HG03095 (cell line): Measurements from ENCODE around the gene DLGAP1.

Experiments used
- ATAC-seq: cut with Tn5 transposase; IDR thresholded peaks from one replicate; pipeline ENCODE4 v1.9.1; 2021; ENCODE audit warnings: moderate library complexity; ENCODE audit not compliant: unreplicated experiment

Gene DLGAP1

DNA sequence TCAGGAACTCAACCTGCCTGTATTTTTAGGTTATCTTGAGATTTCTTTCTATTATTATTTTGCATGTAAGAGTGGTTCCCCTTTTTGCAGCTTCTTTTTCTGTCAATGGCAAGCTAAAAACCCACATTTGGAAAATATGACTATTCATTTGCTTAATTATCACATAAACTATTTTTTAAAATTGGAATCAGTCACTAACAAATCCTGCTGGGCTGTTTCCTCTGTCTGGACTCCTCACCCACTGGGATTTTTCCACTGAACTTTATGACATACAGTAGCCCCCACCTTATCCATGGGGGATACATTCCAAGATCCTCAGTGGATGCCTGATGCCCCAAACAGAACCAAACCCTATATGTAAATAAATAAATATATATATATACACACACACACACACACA is 447.3 kb downstream of the DLGAP1 start:
- no peak for ATAC-seq

DNA sequence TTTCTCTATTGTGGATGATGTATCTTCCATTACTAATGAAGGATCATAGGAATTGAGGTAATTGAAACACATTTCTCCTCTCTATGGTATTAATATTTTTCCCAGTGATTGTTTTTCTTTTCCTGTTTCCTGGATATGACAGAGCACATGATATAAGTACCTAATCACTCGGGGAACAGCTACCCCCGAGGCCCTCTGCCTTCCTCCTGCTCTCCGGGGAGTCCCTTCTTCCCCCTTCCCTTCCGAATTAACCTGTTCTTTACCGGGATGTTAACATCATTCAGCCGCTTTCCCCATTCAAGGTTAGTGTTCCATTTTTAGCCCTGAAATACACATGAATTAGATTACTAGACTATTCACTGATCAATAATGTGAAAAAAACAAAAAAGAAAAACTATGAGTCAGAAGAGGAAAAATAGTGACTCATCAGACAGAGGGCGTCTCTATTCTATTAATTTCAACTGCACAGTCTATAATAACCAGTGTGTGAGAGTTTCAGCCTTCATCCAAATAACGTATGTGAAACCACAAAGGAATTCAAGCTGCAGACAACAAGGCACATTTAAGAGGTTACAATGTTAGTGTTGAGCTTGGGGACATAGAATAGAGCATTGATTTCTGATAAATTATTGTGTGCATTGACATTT is 450.8 kb downstream of the DLGAP1 start:
- no peak for ATAC-seq

DNA sequence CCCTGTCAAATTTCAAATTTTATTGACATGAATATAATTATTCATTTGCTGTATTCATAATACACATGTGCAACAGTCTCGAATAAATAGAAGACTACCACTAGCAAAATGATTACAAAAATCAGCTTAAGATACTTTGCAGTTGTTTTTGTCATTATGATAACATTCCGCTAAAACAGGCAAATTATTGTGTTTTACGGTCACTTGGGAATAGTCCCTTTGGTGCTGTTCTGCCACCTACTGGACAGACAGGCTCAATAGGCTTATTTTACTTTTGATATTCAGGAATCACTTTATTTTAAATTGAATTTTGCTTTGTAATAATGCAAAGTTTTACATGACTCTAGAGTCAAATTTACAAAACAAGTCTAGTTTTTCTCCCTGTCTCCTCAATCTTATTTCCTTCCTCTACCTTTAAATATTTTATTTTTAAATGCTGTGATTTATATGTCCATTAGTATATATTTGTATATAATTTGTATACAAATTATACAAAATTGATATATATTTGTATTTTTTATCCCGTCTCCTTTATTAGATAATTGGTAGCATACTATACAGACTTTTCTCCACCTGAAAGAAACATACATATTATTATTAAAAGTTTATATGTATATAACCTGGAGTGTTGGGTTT is 456.3 kb downstream of the DLGAP1 start:
- ATAC-seq, result no peak

DNA sequence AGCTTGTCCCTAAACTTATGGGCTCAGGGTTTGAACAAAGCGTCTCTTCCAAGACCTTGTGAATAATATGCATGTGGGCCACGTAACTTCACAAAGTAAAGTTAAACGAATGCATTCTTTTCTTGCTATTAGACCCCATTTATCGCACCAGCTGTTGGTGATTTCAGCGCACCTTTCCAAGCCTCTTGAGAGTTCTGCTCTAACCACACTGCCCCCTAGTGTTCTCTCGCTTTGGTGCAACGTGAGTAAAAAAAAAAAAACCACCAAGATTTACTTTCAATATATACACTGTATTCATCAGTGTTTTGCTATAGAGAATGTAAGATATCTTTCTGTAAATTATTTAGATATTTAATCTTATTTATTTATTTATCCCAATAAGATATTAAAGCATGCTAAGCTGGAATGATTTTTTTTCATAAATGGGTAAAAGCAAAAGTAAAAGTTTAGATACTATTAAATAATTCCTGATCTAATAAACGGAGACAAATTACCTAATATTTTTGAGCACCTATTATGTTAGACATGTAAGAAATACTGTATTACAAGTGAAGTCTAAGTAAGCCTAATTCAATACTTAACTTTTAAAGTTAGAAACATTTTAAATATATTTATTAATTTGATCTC is 459.5 kb downstream of the DLGAP1 start:
- ATAC-seq, result peak; percentile 68

DNA sequence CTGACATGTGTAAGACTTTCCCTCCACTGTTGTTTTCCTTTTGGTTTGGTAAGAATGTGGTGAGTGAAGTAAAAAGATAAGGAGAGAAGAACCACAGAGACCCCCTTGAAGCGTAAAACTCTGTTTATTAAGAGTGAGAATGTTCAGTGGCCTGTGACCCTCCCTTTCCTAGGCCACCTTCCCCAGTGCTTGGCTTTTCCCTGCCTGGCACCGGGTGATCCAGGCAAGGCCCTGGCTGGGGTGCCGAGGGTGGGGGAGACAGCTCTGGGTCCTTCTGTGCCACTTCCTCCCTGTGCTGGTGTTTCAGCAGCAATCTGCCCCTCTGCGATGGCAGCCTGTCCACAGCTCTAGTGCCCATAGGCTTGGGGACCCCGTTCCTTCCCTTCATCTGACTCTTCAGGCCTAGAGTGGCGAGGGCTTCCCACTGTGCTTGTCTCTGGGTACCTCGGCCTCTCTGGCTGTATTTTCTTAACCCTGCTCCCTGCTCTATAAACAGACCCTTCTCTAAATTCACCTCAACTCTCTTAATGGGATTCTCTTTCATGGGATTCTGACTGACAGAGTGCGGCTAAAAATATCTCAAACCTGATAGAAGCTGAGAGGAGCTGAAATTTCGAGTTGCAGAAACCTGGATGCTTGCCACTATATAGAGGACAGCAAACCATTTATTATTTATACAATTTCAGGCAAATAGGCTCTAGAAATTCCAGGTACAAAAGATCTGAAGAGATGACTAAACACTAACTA is 461.0 kb downstream of the DLGAP1 start:
- no peak for ATAC-seq

DNA sequence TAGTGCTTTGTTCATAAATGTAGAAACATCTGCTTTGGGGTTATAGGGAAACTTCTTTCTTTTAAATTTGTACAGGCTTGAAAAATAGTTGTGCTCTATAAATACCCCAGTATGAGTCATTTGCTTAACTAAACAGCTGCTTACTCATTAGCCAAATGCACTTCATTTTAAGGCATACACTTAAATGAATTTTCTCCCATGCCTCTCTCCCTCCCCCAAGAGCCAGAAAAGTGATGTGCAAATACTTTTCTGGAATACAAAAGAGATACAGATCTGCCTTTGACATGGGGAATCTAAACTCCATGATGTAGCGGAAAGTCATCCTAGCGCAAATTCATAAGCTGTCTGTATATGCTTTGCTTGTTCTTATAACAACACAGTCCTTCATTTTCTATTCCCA is 469.4 kb downstream of the DLGAP1 start:
- no peak for ATAC-seq

DNA sequence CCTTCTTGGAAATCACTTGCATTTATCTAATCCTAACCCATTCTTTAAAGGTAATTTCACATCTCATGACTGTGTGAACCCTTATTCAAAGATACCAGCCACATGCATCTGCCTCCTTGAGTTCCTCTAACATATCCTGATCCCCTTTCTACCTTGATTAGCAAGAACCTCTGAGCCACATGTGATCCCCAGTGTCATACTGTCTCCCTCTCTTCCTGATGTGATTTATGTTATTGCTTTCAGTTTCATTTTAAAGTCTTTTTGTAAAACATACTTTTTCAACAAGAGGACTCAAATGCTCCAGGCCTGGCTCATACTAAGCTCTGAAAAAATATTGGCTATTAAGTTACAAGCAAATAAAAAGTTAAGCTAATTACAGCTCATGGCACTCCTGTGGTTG is 470.1 kb downstream of the DLGAP1 start:
- ATAC-seq, result no peak

DNA sequence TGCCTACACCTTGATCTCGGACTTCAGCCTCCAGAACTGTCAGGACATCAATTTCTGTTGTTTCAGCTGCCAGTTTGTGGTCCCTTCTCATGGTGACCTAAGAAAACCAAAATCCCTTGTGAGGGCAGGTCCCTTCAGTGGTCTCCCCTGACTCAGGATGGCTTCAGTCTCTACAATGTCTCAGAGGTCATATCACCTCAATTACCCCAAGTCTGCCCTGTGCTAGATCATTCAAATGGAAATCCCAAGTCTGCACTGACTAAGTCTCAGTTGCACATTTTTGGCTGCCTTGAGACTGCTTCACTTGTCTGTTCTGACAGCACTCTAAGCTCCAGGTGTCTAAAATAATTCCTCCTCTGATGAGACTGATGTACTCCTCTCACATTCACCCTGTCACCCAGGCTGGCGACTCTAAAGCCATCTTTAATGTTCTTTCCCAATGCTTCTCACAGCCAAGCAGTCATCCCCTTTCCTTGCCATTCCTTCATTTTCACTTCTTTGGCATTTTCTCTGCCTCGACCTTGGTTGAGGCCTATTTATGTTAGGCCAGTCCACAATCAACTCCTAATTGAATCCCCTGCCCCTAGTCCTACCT is 470.8 kb downstream of the DLGAP1 start:
- no peak for ATAC-seq

DNA sequence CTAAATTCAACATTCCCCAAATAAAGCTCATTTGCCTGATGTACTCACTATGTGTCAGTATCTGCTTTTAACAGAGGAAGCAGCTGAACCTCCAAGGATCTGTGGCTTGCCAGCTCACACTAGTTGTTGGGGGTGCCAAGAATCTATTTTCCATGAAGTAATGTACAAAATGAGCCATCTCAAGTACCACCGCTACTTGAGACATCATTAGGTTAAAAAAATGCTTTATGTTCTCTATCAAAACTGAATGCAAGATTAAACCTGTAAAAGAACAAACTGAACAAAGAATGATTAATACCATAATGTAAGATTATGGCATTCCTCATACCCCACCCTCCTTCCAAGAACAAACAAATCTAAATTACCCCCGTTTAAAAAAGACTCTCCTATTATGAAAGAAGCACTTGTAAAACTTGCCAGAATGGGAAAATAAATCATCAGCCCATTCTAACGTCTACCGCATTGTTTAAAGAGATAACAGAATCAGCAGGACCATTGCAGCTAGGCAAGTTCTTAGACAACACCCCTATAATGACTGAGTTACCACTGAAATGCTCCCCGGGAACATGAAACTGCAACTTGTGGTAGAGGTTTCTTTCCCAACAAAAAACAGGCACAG is 471.6 kb downstream of the DLGAP1 start:
- ATAC-seq, result no peak

DNA sequence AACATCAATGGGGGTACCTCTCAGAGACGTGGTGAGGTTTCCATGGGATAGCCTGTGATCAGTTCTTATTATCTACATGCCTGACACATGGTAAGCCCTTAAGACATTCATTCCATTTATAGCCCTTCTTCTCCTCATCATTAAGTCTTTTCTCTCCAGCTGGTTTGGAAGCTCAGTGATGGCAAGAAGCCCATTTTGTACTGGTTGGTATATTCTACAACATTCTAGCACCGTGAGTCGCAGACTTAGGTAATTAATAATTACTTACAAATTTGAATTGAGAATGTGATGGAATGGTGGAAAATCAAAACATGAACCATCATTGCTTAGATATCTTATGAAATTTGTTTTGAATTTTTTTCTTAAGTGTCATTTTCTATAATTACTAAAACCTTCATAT is 472.6 kb downstream of the DLGAP1 start:
- no peak for ATAC-seq

DNA sequence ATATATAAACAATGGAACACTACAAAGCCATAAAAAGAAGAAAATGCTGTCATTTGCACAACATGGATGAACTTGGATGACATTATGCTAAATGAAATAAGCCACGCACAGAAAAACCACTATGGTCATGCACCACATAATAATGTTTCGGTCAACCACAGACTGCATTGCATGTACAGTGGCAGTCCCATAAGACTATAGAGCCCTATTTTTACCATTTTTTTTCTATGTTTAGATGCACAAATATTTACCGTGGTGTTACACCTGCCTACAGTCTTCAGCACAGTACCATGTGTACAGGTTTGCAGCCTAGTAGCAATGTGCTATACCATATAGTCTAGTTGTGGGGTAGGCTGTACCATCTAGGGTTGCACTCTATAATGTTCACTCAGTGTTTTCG is 476.1 kb downstream of the DLGAP1 start:
- no peak for ATAC-seq

DNA sequence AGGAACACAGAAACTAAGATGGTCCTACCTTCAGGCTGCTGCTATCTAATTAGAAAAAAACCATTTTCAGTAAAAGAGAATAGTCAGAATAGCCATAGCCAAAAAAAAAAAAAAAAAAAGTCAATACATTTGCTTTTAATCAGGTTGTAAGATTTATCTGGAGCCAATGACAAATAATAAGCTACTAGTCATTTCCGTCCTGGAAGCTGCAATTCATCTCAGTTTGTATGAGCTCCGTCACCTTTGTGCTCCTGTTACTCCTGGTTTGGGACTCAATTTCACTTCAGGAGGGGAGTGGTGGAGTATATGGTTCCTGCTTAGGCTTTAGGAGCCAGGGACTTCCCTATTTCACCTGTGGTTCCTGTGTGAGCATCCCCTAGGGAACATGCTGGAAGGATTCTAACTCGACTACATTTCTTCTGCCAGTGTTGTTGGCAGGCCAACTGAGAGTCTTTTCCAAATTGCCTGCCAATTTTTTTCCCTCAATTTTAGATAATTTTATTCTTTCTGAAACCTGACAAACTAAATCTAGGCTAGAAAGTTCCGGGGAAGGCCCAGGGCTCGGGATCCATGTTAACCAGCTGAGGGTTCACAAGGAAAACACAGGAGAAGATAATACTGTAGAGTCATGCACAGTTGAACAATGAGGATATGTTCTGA is 481.8 kb downstream of the DLGAP1 start:
- ATAC-seq, result no peak

DNA sequence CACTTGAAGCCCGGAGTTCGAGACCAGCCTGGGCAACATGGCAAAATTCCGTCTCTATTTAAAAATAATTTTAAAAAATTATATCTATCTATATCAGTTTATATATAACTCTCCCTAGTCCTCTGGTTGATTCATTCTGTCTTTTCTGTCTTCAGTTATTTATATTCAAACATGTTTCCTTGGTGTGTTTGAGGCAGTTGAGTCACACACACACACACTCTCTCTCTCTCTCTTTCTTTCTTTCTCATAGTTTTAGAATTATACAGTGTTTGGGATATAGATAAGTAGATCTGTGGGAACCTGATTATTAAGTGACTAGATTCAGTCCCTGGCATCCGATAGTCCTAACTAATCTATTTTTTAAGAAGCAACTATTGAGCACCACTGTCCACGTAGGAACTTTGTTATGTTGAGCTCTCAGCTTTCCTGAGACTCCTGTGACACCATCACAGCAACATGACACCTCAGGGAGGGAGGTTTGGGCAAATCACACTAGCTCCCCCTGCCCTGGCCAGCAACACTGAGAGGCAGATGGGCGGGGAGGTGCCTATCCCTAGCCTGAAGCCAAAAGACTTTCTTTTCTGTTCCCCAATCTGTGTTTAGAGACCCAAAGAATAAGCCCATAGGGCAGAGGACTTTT is 482.7 kb downstream of the DLGAP1 start:
- ATAC-seq, result no peak

DNA sequence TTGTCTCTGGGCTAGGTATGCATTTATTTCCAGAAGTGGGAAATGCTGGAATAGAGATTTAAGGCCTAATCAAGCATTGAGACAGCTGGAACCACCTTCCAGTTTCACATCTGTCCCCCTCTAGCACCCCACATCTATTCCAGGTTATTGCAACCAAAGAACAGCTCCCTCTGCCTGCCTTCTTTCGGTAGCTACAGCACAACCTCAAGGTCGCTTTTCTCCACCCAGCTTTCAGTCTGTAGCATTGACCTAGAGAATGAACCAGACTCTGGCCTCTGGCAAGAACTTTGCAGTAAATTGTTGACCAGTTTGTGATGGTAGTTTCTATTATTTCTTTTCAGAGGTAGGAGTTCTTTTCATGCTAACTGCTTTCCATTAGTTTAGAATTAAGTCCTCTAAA is 484.2 kb downstream of the DLGAP1 start:
- no peak for ATAC-seq

DNA sequence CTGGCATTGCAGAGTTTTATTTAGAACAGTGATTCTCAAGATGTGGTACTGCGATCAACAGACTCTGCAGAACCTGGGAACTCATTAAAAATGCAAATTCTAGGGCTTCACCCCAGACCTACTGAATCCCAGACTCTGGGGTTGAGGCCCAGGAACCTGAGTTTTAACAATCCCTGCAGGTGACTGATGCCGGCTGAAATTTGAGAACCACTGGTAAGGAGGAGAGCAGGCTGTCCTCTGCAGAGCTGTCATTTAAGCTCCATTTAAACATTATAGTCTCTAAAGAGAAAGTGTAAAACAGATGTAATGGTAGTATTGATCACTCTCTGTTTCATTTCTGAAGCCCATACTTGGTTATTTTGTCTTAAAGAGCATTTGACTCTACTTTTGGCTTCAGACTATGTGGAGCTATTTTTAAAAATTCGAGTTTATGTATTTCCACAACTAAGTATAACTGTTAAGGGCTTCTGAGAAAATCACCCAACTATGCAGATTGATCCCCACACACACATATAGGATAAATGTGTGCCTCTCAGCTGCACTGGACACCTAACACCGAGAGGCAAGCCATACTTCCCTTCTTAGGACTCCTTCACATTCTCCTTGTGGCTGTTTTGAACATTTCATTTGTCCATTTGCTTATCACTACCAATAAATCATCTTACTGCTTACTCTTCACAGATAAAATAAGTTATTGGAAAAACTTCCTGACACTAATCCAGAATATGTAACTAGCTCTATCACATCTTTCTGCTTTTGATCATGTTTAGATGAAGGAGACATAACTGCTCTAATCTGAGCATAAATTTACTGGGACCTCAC is 487.5 kb downstream of the DLGAP1 start:
- ATAC-seq, result no peak

DNA sequence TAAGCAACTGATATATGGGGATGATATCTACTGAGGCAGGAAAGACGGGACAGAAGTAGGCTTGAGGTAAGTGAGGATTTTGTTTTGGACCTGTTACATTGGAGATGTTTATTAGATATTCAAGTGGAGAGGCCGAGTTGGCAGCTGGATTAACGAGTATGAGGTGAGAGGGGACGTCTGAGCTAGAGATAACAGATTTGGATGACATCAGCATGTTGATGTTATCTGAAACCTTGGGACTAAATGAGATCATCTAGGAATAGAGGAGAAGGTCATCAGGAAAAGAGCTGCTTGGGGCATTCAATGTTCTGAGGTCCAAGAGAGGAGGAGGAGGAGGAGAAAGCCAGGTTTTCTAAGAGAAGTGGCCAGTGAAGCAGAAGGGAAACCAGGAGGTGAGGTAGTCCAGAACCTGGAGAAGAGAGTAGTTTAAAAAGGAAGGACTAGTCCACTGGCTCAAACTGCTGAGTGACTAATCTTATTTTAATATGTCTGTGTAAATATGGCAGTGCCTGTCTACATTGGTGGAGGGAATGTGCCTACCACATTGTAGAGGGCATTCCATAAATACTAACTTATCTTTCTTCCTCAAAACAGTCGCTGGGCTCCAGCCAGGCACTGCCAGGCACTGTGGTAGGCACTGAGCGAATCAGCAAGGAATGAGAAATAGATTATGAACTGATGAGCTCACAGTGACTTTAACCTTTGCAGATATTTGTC is 488.3 kb downstream of the DLGAP1 start:
- no peak for ATAC-seq

DNA sequence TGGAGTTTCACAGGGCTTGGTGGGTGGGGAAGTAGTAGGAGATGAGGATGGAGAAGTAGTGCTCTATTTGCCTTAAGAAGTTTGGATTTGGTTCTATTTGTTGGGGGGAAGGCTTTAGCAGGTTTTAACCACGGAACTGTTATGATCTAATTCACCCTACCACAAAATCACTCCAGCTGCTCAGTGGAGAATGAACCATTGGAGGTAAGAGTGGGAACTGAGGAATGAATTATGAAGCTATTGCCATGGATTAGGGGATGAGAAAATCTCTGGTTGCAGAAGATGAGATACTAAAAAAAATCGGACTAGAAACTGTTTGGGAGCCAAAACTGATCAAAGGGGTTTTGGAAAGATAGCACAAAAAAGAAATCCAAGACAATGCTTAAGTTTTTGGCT is 488.9 kb downstream of the DLGAP1 start:
- ATAC-seq, result no peak

DNA sequence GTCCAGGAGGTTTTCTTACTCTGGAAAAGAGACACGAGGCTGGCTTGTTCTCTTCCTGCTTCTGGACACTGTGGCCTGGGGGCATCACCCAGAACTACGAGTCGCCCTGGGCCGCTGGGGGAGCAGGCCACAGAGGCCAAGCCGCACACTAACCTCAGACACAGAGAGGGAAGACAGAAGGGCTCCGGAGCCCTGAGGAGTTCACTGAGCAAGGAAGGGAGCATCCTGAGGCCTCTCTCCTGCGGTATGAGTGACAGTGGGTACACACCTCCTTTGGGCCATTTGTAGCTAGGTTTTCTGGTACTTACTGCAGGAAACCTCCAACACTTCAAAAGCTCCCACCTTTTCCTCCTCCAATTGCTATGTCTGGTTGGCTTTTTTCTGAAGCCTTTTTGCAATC is 494.1 kb downstream of the DLGAP1 start:
- ATAC-seq, result no peak

DNA sequence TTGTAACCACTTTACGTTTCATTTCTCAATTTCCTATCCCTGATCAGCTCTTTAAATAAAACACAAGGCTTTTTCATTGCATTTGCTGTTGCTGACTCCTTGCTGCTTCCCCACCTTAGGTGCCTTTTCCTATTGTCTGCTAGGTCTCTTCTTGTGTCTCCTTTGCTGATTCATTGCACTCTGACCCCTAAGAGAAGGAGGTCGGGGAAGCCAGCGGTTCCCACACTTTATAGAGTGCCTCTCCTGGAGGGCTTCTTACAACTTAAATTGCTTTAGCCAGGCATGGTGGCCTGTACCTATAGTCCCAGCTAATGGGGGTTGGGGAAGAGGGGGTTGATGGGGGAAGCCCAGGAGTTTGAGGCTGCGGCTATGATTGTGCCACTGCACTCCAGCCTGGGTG is 495.0 kb downstream of the DLGAP1 start:
- no peak for ATAC-seq
